HepG2 (cell line): ENCODE measurements around the gene CFAP99.

Source experiments
- GLI4 ChIP-seq: sonication (generic); formaldehyde crosslinking; IDR thresholded peaks from 2 replicates; pipeline ENCODE4 v1.5.1; 2020; ENCODE audit warnings: missing genetic modification reagents, mild to moderate bottlenecking, moderate library complexity, borderline replicate concordance
- JUN ChIP-seq: sonication (generic); formaldehyde crosslinking; IDR thresholded peaks from 2 replicates; pipeline ENCODE4 v1.4.0; 2020; ENCODE audit warnings: mild to moderate bottlenecking, missing genetic modification reagents
- JUND ChIP-seq: sonication (generic); formaldehyde crosslinking; IDR thresholded peaks from 2 replicates; pipeline ENCODE4 v1.8.0; 2022; ENCODE audit warnings: mild to moderate bottlenecking, missing genetic modification reagents
- NPAS2 ChIP-seq: sonication (generic); formaldehyde crosslinking; IDR thresholded peaks from 2 replicates; pipeline ENCODE4 v1.8.0; 2022; ENCODE audit warnings: mild to moderate bottlenecking, missing genetic modification reagents, borderline replicate concordance
- SKI ChIP-seq: fragments of 450-650 bp; IDR thresholded peaks from one replicate; pipeline ENCODE4 v1.6.1; 2018; ENCODE audit warnings: mild to moderate bottlenecking; ENCODE audit not compliant: partially characterized antibody
- SRF ChIP-seq: IDR thresholded peaks from 2 replicates; pipeline ENCODE4 v1.6.1; 2011; ENCODE audit warnings: mild to moderate bottlenecking, low read depth, low read length, moderate library complexity
- ZNF883 ChIP-seq: sonication (generic); formaldehyde crosslinking; IDR thresholded peaks from 2 replicates; pipeline ENCODE4 v1.5.1; 2020; ENCODE audit warnings: mild to moderate bottlenecking, missing genetic modification reagents; ENCODE audit errors: not compliant biosample characterization
- TF ChIP-seq, protein P1 (sequence below): sonication (generic); formaldehyde crosslinking; IDR thresholded peaks from 2 replicates; pipeline ENCODE4 v1.5.0; 2020; ENCODE audit warnings: mild to moderate bottlenecking, missing genetic modification reagents, moderate library complexity

GRCh38 chr4:2423695-2424094 is 4.9 kb downstream of the CFAP99 start:
- TF ChIP-seq, protein P1, sequence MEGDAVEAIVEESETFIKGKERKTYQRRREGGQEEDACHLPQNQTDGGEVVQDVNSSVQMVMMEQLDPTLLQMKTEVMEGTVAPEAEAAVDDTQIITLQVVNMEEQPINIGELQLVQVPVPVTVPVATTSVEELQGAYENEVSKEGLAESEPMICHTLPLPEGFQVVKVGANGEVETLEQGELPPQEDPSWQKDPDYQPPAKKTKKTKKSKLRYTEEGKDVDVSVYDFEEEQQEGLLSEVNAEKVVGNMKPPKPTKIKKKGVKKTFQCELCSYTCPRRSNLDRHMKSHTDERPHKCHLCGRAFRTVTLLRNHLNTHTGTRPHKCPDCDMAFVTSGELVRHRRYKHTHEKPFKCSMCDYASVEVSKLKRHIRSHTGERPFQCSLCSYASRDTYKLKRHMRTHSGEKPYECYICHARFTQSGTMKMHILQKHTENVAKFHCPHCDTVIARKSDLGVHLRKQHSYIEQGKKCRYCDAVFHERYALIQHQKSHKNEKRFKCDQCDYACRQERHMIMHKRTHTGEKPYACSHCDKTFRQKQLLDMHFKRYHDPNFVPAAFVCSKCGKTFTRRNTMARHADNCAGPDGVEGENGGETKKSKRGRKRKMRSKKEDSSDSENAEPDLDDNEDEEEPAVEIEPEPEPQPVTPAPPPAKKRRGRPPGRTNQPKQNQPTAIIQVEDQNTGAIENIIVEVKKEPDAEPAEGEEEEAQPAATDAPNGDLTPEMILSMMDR (CRISPR knock-in tag): no peak
- TF ChIP-seq ZNF883 (CRISPR knock-in tag) (no peak), JUND (CRISPR knock-in tag) (no peak), GLI4 (CRISPR knock-in tag) (no peak), JUN (no peak), SKI (no peak), SRF (no peak), NPAS2 (CRISPR knock-in tag) (no peak)
